ENCODE measurements around the gene CCDC107.

- TF ChIP-seq CTCF (conservative IDR thresholded peaks at IDR 0.05; ENCODE audit: low read depth, low read length) (no peak), EZH2 (IDR thresholded peaks at IDR 0.05; ENCODE audit: borderline replicate concordance, low read depth, low read length, poor library complexity, severe bottlenecking) (no peak)
Observed at GRCh38 chr9:35698231-35698630, 40.1 kb downstream of the CCDC107 start.
